Osteoblast (primary cell): ENCODE measurements around the gene COMMD9. TPM values are rescaled to one million over a fixed set of nuclear protein-coding genes. Genes with fewer than 3 reads are reported as not detected.

Experiments used
- DNase-seq: peaks from one replicate; pipeline ENCODE4 v3.0.0; 2011; ENCODE audit warnings: low spot score, mixed read lengths; ENCODE audit not compliant: insufficient read length; ENCODE audit errors: missing footprints
- H2AFZ ChIP-seq: 2 replicates; pipeline ENCODE4 v1.6.0; 2011; ENCODE audit warnings: mild to moderate bottlenecking, low read length
- H3K27ac ChIP-seq: 2 replicates; pipeline ENCODE4 v1.5.1; 2011; ENCODE audit warnings: mild to moderate bottlenecking, low read depth, low read length, moderate library complexity
- H3K27me3 ChIP-seq: 2 replicates; pipeline ENCODE4 v1.6.0; 2012; ENCODE audit warnings: mild to moderate bottlenecking, control low read depth, inconsistent platforms, low read length, moderate library complexity; ENCODE audit not compliant: insufficient read depth
- H3K36me3 ChIP-seq: 2 replicates; pipeline ENCODE4 v1.5.1; 2011; ENCODE audit warnings: mild to moderate bottlenecking, low read length, control low read depth, moderate library complexity; ENCODE audit not compliant: insufficient read depth
- H3K4me1 ChIP-seq: 2 replicates; pipeline ENCODE4 v1.5.1; 2011; ENCODE audit warnings: mild to moderate bottlenecking, low read length, control low read depth, moderate library complexity; ENCODE audit not compliant: insufficient read depth
- H3K4me2 ChIP-seq: 2 replicates; pipeline ENCODE4 v1.6.0; 2011; ENCODE audit warnings: mild to moderate bottlenecking, low read length; ENCODE audit not compliant: insufficient read depth
- H3K4me3 ChIP-seq: fragments of 200-600 bp; sonication (generic); 3 replicates; pipeline ENCODE4 v1.5.1; 2012; ENCODE audit warnings: mild to moderate bottlenecking, low read length, inconsistent platforms; ENCODE audit not compliant: insufficient read depth
- H3K79me2 ChIP-seq: 2 replicates; pipeline ENCODE4 v1.6.0; 2012; ENCODE audit warnings: mild to moderate bottlenecking, low read length, control low read depth, inconsistent platforms; ENCODE audit not compliant: insufficient read depth
- H3K9me3 ChIP-seq: 2 replicates; pipeline ENCODE4 v1.5.1; 2011; ENCODE audit warnings: low read depth, low read length, control low read depth
- H4K20me1 ChIP-seq: 2 replicates; pipeline ENCODE4 v1.6.0; 2012; ENCODE audit warnings: mild to moderate bottlenecking, low read length, control low read depth; ENCODE audit not compliant: insufficient read depth
- CTCF ChIP-seq: IDR thresholded peaks from 2 replicates; pipeline ENCODE4 v1.5.1; 2011; ENCODE audit warnings: mild to moderate bottlenecking, low read depth, low read length, moderate library complexity; ENCODE audit errors: extremely low read depth
- total RNA-seq: library from RNA; depleted of rRNA; stranded (reverse); fragments of >200 nt; gene quantifications from 2 replicates; pipeline ENCODE4 v1.2.3, GENCODE V29; 2012

COMMD9 gene
- total RNA-seq, 1 donor, result 52.5 TPM

- Histone ChIP-seq H3K36me3 (no peaks in the 10 kb centered on the region), H3K27me3 (peaks cover 11% of the 10 kb centered on the region), H2AFZ (no peak overlapping the region), H3K4me2 (peak overlapping the region; percentile 59), H3K4me3 (no peak overlapping the region), H3K27ac (peak overlapping the region; percentile 21), H4K20me1 (no peaks in the 10 kb centered on the region), H3K9me3 (no peaks in the 10 kb centered on the region), H3K4me1 (peaks cover 15% of the 10 kb centered on the region), H3K79me2 (no peaks in the 10 kb centered on the region)
- DNase-seq, result no peak
- no peak for TF ChIP-seq CTCF
Observed at GRCh38 chr11:36248436-36248835, 40.8 kb downstream of the COMMD9 start.

- no peaks in the 10 kb centered on the region for H3K36me3 ChIP-seq
- H3K9me3 ChIP-seq, result no peaks in the 10 kb centered on the region
- no peak overlapping the region for H2AFZ ChIP-seq
- H3K4me2 ChIP-seq, result no peak overlapping the region
- H3K27ac ChIP-seq, result no peak overlapping the region
- TF ChIP-seq CTCF, result no peak
- H3K27me3 ChIP-seq, result peaks cover 11% of the 10 kb centered on the region
- no peak for DNase-seq
- H3K79me2 ChIP-seq, result no peaks in the 10 kb centered on the region
- H3K4me1 ChIP-seq, result peaks cover 15% of the 10 kb centered on the region
- H3K4me3 ChIP-seq, result no peak overlapping the region
- no peaks in the 10 kb centered on the region for H4K20me1 ChIP-seq
Observed at GRCh38 chr11:36247493-36247892, 41.7 kb downstream of the COMMD9 start.

GRCh38 chr11:36243641-36244040 is 45.6 kb downstream of the COMMD9 start:
- Histone ChIP-seq H3K4me2 (no peak overlapping the region), H3K9me3 (no peaks in the 10 kb centered on the region), H3K27me3 (peaks cover 15% of the 10 kb centered on the region), H3K4me1 (peaks cover 2% of the 10 kb centered on the region), H3K27ac (no peak overlapping the region), H3K36me3 (no peaks in the 10 kb centered on the region), H3K79me2 (no peaks in the 10 kb centered on the region), H2AFZ (no peak overlapping the region), H3K4me3 (no peak overlapping the region), H4K20me1 (no peaks in the 10 kb centered on the region)
- DNase-seq, result no peak
- no peak for TF ChIP-seq CTCF

GRCh38 chr11:36241497-36241896 is 47.7 kb downstream of the COMMD9 start:
- no peaks in the 10 kb centered on the region for H3K9me3 ChIP-seq
- H3K4me3 ChIP-seq, result no peak overlapping the region
- H4K20me1 ChIP-seq, result no peaks in the 10 kb centered on the region
- no peaks in the 10 kb centered on the region for H3K79me2 ChIP-seq
- no peaks in the 10 kb centered on the region for H3K4me1 ChIP-seq
- H3K27me3 ChIP-seq, result peaks cover 8% of the 10 kb centered on the region
- H2AFZ ChIP-seq, result no peak overlapping the region
- no peak overlapping the region for H3K27ac ChIP-seq
- no peak overlapping the region for H3K4me2 ChIP-seq
- H3K36me3 ChIP-seq, result no peaks in the 10 kb centered on the region
- TF ChIP-seq CTCF, result no peak
- DNase-seq, result no peak
